CD4-positive, alpha-beta T cell treated with Interleukin-17A for 4 hours (primary cell): Measurements from ENCODE around the gene ACLY.
"Not testable (repeated sequence)": the region's sequence is repeated elsewhere in the genome, so short reads cannot be mapped to it uniquely, and the experiment has no call there.

ENCODE experiments used
- DNase-seq: peaks from one replicate; pipeline ENCODE4 v3.0.0-alpha.2; 2020; ENCODE audit warnings: mixed read lengths

ACLY gene

GRCh38 chr17:41869426-41869825 is 49.3 kb downstream of the ACLY start:
- no peak for DNase-seq

DNA sequence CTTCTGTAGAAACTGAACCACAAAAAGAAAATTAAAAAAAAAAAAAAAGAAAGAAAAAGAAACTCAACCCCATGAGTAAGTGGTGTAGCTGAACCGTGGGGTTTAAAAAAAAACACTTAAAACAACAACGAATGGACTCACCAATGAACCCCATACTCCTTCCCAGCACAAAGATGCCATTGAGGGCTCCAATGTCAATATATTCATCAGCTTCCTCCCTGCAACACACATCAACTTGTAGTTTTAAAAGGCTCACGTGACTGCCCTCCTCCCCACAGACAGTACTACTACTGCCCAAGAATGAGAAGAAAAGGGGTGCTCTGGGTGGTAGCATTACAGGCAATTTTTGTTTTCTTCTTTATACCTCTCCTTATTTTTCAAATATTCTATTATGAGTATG is 50.2 kb downstream of the ACLY start:
- no peak for DNase-seq

- DNase-seq: no peak
These were observed 53.2 kb downstream of the ACLY start for GRCh38 chr17:41865596-41865893.

- peak; percentile 91 for DNase-seq
These were observed 53.7 kb downstream of the ACLY start, which contains the start of gene KLHL11 for GRCh38 chr17:41864836-41865595. KLHL11 (minus strand) TSS chr17:41865423; CDS start chr17:41865370, 53 bp downstream.

GRCh38 chr17:41864498-41864835 is 54.3 kb downstream of the ACLY start:
- no peak for DNase-seq

- peak; percentile 40 for DNase-seq
These were observed 55.5 kb downstream of the ACLY start for GRCh38 chr17:41863074-41863848.

DNA sequence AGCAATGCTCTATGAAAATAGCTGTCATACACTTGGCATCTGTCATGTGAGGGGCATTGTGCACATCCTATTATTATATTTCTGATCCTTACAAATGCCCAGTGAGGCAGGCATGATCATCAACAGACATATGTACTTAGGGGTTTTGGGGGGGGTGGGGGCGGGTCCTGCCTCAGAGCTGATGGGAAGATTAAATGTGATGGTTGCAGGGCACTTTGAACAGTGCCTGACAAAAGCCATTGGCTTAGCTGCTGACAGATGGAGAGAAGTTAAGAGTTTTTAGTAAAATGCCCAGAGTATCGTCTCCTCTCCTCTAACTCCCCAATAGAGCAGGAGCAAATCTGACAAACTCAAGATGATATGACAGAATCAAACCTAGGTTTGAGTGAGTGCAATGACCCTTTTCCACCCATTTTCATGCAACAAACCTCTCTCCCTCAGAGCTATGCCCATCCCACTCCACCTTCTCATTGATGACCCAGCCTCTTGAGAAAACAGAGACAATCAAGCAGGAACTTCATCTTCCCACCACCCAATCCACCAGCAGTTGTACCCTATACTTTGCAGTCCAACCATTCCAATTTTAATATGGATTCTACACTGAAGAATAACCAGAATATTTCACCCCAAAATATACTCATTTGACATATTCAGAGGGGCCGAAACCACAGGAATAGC is 58.4 kb downstream of the ACLY start:
- no peak for DNase-seq

DNA sequence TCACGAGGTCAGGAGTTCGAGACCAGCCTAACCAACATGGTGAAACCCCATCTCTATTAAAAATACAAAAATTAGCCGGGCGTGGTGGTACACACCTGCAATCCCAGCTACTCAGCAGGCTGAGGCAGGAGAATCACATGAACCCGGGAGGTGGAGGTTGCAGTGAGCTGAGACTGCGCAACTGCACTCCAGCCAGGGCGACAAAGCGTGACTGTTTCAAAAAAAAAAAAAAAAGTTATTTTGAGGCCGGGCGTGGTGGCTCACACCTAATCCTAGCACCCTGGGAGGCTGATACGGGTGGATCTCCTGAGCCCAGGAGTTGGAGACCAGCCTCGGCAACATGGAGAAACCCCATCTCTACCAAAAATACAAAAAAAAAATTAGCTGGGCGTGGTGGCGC is 67.4 kb downstream of the ACLY start:
- DNase-seq: not testable (repeated sequence)

DNA sequence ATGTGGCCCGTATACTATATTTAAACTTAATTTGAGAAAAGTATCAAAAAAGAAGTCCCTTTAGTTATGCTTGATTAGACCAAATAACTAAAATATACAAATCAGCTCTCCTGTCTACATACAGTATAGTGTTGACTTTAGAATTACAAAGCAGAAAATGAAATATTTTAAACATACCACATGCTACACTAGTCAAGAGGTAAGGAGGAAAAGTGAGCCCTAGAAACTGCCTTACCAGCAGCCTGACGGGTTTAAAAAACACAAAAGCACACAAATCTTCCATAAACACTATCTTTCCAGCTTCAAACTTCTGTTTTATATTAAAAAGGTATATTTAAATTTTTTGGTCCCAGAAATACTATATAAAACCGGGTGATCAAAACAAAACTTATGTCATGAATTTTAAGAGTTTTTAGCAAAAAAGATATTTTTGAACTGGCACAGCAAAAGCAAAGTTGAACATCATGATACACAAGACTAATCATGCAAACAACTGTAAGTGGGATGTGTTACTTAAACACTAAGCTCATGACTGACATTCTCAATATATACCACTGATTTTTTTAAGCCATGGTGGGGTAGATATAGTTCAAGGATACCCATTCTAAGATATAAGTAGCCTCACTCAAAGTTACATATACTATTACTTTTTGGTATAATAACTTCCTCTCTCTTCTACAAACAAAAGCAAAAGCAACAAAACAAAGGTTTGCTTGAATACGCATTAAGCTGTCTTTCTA is 69.3 kb downstream of the ACLY start:
- no peak for DNase-seq

DNA sequence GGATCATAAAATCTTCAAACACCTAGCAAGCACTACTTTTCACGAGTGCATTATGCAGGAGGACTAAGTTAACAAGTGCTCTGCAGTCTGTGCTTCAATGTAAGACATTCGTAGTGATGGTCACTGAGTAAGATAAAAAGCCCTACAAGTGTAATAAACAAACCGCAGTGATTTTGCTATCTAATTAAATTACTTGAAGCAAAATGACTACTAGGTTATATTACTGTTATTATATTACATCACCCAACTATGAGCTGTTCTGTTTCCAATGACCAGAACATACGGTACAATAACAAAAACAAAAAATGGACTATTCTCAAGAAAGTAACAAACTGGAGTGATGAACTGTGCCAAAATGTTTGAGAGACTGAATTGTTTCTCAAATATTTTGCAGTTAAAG is 70.0 kb downstream of the ACLY start:
- no peak for DNase-seq

DNA sequence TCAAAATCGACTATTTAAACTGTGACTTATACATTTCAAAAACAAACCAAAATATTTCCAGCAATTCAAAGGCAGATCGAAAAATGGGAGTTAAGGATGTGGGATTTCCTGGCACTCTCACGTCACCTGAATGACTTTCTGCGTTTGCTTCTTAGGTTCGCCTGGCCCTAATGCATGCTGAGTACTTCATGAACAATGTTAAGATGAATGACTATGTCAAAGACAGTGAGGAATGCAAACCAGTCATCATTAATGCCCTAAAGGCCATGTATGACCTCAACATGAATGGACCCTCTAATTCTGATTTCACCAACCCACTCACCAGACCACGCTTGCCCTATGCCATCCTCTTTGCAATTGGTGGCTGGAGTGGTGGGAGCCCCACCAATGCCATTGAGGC is 73.8 kb downstream of the ACLY start:
- no peak for DNase-seq

GRCh38 chr17:41840781-41841180 is 78.0 kb downstream of the ACLY start:
- DNase-seq: not testable (repeated sequence)

DNA sequence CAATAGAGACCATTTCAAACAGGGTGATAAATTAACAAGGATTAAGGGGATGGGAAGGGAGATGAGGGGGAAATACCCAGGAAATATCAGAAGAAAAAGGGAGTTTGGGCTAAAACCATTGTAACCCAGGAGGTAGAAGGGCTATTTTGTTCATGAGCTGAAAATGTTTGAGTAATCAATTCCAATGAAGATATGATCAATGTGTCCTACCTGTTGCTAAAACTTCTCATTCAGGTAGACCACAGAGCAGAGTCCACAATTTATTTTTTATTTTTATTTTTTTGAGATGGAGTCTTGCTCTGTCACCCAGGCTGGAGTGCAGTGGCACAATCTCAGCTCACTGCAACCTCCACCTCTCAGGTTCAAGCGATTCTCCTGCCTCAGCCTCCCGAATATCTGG is 79.3 kb downstream of the ACLY start:
- not testable (repeated sequence) for DNase-seq

GRCh38 chr17:41837761-41838538 is 80.8 kb downstream of the ACLY start, which contains the start of gene KLHL10:
KLHL10 (plus strand) TSS chr17:41837825; CDS start chr17:41837933, 108 bp downstream.
- no peak for DNase-seq

DNA sequence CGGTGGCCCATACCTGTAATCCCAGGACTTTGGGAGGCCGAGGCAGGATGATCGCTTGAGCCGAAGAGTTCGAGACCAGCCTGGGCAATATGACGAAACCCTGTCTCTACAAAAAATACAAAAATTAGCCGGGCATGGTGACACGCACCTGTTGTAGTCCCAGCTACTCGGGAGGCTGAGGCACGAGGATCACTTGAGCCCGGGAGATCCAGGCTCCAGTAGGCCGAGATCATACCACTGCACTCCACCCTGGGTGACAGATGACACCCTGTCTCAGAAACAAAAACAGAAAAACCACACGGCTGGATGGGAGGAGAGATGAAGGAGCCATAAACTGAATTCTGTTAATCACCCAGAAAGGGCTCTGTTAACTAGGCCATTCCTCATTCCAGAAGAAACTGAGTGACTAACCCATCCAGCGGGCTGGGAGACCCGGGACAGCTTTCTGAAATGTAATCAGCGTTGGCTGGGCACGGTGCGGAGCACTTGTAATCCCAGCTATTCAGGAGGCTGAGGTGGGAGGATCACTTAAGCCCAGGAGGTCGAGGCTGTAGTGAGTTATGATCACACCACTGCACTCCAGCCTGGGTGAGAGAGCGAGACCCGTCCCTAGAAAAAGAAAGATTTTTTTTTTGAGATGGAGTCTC is 82.1 kb downstream of the ACLY start:
- no peak for DNase-seq

DNA sequence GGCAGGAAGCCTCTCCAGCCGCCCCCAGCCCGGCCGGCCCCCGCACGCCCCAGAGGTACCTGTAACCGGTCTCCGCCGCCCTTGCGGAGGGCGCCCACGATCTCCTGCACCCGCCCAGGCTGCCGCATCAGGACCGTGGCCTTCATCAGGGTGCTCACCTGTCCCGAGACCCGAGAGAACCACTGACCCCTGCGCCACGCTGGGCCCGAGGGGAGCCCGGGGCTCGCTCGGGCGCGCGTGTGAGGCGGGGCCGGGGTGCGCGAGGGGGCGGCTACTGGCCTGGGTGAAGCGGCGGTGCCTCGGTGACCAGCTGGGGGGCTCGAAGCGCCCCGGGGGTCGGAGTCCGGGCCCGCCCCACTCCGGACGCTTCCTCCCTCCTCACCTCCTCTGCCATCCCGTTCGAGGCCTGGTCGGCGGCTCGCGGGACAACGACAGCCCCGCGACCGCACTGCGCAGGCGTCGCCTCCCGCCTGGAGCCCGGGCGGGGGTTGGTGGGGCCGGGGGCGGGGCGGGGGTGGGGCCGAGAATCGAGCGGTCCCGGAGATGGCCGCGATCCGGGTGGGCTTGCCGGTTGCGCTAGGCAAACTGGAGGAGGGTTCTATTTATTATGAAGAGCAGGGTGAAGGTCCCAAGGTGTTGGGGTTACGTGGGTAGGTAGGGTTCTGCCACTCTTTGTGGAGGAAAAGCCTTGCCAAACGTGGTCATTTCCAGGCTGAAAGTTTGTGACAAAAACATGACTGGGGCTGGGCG is 82.8 kb downstream of the ACLY start, which contains the start of gene NT5C3B:
Gene NT5C3B, minus strand, starts transcription at position 433 of the 750 bp plus-strand sequence. Its CDS starts 39 bp downstream, at position 394.
- DNase-seq: peak; percentile 82

DNA sequence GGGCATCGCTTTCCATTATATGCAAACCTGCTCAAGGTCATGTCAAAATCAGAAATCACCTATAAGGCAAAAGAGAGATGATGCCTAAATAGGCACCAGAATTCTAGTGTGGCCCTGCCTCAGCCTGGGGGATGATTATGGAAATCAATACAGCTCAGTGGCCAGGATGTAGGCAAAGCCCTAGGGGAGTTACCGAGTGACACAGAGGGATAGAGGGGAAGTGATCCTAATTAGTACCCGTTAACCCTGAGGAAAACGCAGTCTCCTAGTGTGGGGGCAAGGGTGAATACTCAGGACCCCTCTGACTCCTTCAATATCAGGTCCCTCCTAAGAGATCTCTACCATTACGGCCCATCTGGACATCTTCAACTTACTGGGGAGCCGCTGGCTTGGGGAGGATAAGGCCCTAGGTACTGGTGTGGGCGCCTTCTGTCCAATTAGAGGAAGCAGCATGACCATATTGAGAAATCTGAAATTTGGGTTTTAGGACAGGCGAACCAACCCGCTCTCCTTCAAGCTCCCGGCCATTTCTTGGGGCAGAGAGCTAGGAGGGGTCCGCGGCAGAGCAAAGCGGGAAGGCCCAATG is 83.4 kb downstream of the ACLY start:
- DNase-seq: no peak

- DNase-seq: not testable (repeated sequence)
These were observed 88.8 kb downstream of the ACLY start for GRCh38 chr17:41829961-41830360.

DNA sequence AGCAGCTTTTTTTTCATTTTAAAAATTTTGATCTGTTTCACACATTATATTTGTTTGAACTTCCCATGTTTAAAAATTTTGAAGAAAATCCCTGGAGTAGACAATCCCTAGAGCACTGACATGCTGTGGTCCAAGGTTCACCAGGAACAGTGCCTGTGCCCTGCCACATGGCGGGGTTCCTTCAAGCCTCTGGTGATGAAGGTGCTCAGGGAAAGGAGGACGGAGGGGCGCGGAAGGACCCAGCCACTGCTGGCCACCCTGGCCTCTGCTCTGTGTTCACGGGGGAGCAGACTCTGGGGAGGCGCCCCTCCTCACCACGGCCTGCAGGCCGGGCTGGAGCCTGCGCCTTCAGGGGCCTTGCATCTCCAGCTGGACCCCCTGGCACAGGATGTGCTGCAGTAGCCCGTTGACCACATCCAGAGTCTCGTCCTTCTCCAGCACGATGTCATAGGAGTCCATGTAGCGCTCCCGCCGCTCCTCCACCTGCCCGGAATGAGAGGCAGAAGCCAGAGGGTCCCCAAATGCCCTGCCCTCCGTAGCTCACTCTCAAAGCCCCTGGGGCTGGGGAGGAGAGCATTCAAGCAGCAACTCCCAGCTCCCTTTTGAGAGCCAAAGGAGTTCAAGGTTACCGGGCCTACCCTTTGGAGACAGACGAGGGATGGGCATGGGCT is 93.4 kb downstream of the ACLY start:
- no peak for DNase-seq

DNA sequence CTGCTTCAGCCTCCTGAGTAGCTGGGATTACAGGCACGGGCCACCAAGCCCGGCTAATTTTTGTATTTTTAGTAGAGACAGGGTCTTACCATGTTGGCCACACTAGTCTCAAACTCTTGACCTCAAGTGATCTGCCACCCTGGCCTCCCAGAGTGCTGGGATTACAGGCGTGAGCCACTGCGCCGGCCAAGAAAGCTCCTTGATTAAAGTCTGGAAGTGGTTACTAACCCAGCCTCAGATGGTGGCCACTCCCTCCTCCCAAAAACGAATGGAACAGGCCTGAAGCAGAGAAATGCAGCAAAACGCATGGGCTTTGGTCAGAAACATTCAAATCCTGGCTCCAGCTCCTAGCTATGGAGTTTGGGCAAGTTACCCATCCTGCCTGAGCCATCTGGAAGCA is 94.7 kb downstream of the ACLY start:
- no peak for DNase-seq
